HG02623 (cell line): ENCODE measurements around the gene POLRMT.

ENCODE experiments used
- ATAC-seq: cut with Tn5 transposase; IDR thresholded peaks from one replicate; pipeline ENCODE4 v1.9.1; 2021; ENCODE audit warnings: moderate library complexity; ENCODE audit not compliant: unreplicated experiment

POLRMT gene

GRCh38 chr19:648305-648704 is 15.0 kb upstream of the POLRMT start:
- no peak for ATAC-seq

GRCh38 chr19:647566-648284 is 14.4 kb upstream of the POLRMT start:
- ATAC-seq, result no peak

GRCh38 chr19:646779-647565 is 13.6 kb upstream of the POLRMT start:
- ATAC-seq, result no peak

GRCh38 chr19:645912-646778 is 12.8 kb upstream of the POLRMT start:
- ATAC-seq, result no peak

- ATAC-seq, result no peak
Measured at GRCh38 chr19:644789-645188, 11.5 kb upstream of the POLRMT start.

DNA sequence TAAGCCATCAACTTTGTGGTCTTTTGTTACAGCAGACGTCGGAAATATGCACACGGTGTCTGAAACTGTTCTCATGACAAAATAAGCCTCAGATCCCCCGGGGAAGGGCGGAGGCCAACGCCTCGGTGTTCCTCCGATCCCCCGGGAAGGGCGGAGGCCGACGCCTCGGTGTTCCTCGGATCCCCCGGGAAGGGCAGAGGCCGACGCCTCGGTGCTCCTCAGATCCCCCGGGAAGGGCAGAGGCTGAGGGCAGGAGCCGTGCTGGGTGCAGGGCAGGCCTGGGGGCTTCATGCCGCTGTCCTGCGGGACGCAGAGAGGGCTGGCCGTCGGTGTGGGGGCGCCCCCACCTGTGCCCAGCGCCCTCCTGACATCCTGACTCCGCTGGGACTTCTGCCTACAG is 11.0 kb upstream of the POLRMT start:
- no peak for ATAC-seq

GRCh38 chr19:643736-644135 is 10.4 kb upstream of the POLRMT start:
- ATAC-seq, result no peak

- ATAC-seq, result no peak
Measured at GRCh38 chr19:642767-643727, 9.7 kb upstream of the POLRMT start.

DNA sequence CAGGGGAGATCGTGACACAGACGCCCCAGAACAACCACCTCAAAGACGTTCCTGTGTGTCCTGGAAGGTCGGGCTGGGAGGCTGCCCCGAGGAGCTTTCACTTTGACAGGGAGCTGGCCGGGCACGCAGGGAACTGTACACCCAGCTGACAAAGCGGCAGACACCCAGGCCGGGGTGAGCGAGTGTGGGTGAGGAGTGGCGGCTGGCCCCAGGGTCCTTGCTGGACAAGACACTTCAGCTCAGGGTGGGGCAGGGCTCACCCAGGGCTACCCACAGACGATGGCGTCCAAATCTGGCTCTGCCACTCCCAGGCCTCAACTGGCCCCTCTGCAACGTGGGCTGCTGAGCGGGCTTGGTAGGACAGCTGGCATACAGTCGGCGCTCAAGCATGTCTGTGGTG is 8.4 kb upstream of the POLRMT start:
- ATAC-seq, result no peak

DNA sequence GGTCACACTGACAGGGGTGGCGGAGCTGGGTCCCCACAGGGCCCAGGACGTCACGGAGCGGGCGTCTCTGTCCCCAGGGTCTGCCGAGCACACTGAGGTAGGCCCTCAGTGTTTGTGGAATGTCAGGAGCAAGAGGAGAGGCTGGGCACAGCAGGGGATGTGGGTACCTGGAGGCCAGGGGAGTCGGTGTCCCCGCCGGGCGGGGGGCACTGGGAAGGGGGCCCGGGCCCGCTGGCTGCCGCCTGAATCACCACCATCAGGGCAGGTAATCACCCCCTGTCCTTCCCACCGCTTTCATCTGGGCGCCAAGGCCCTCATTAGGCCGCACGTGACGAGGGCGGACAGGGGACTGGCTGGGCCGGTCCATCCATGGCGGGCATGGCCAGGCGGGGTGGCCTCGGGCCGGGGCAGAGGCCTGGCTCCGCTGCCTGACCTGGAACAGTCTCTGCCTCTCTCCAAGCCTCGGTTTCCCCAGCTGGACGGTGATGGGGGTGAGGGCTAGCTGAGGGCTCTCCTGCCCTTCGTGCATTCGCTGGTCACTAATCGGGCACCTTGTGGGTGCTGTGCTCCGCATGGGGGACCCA is 7.4 kb upstream of the POLRMT start:
- ATAC-seq, result no peak

- ATAC-seq, result no peak
Measured at GRCh38 chr19:640161-640558, 6.8 kb upstream of the POLRMT start.

- no peak for ATAC-seq
Measured at GRCh38 chr19:639253-640160, 6.2 kb upstream of the POLRMT start, which contains the start of gene FGF22. Gene FGF22, plus strand, starts transcription at chr19:639879. Its CDS starts 47 bp downstream, at chr19:639926.

DNA sequence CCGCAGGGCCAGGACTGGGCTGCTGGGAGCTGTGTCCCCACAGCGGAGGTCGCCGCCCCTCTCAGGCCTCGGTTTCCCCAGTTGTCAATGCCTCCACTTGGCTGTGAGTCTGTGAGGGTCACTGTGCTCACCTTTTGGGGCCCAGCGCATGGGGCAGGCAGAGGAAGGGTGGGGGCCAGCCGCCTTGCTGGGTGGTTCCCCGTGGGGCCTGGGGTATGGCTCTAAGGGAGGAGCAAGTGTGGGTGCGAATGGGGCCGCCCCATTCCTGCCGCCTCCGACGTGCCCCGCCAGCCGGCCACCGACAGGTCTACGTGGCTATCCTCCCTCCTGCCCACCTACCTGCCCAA is 5.5 kb upstream of the POLRMT start:
- no peak for ATAC-seq

DNA sequence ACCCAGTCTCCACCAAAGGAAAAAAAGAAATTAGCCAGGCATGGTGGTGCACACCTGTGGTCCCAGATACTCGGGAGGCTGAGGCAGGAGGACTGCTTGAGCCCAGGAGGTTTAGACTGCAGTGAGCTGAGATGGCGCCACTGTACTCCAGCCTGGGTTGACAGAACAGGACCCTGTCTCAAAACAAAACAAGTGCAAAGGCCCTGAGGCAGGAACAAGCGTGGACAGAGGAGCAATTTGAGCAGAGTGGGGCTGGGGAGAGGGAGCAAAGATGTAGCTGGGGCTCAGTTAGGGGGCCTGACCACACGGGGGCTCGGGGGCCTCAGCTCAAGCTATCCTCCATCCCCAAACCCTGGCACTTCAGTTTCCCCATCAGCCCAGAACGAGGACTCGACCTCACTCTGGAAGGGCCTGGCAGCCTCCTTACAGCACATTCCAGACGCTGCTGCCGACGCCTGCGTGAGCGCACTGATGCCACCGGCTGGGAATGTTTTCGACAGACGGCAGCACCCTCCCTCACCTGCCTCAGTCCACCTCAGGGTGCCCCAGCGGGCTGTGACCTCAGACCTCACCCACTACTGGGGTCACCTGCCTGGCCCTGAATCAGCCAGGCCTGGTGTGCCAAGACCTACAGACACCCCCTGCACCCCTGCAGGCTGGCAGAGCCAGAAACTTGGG is 1.8 kb upstream of the POLRMT start:
- no peak for ATAC-seq

DNA sequence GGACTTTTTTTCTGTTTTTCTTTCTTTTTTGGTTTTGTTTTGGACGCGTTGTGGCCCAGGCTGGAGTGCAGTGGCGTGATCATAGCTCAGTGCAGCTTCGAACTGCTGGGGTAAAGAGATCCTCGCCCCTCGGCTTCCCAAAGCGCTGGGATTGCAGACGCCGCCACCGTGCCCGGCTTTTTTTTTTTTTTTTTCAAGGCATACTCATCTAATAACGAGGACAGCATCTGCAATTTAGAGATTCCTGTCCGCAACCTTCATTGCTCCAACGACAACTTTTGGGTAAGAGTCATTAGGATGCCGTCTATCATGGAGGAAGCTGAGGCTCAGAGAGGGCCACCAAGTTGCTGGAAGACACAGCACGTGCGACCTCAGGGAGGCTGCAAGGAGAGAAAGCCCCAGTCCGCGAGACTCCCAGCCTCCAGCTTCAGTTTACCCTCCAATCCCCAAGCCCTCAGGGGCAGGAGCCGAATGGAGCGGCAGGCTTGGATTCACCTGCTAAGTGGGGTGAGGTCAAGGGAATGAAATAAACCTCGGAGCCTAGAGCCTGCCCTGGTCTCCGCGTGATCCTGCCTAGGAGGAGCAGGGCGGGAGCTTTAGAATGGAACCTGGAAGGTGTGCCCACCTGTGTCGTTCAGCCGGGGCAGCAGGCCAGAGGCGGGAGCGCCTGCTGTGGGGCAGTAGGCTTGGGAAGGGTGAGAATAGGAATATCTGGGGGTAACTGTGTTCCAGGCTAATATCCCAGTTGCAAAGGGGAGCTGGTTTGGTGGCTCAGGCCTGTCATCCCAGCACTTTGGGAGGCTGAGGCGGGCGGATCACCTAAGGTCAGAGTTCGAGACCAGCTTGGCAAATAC is 676 bp upstream of the POLRMT start:
- ATAC-seq, result no peak

DNA sequence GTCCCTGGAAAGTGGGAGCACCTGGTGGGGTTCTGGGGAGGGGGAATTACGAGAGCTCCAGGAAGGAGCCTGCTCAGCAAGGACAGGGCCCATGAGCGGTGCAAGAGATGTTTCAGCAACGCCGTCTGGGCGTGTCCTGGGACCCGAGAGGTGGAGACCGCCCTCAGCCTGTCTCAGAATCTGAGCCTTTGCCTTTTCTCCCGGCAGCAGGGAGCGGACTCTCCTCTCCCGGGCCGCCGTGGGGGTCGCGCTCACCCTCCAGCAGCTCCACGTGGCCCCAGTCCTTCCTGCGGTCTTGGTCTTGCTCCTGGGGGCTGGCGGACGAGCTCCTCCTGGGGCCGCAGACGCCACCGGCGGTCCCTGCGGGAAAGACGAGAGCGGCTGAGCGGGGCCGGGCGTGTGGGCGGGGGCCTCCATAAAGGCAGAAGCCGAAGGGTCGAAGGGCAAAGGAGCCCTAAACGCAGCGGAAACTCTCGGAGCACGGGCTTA is 714 bp downstream of the POLRMT start:
- ATAC-seq, result peak; percentile 23

DNA sequence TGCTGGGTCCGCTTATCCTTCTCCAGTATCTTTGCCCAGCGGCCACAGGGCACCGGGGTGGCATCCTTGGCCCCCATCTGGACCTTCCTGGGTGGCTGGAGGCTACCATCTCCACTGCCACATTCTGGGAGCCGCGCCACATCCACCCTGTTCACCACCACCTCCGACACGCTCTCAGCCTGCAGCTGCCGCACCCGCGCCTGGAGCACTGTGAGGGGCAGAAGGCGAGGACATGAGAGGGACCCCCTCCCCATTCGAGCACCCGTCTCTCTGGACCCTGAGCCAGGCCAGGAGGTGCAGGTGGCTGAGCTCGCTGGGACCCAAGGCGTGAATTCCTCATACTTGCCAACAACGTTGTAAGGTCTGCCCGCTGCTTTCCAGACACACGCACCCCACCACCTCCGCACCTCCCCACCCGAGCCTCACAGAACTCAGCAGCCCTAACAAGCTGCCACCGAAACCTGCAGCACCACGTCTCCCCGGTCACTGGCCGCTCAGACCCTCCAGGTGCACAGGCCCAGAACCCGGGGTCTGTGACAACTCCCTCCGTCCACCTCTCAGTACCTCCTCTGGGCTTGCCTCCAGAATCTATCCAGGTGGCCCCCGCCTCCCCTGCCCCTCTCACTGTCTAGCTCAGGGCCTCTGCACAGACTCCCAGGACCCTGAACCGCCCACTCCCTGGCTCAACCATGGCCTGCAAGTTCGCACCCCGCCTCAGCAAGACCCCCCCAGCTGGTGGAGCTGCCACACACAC is 3.2 kb downstream of the POLRMT start:
- ATAC-seq, result no peak
